Liver (tissue), 9 donors: Measurements from ENCODE around the gene USP49. TPM values are rescaled to one million over a fixed set of nuclear protein-coding genes. Genes with fewer than 3 reads are reported as not detected.

Source experiments
- DNase-seq: peaks from one replicate; pipeline ENCODE4 v3.0.0-alpha.2; 2017; ENCODE audit warnings: low spot score
- H3K27ac ChIP-seq, 2 donors: one replicate each; pipeline ENCODE4 v1.7.0; 2013; ENCODE audit warnings: inconsistent platforms in 2 of 2, low read length in 2 of 2, control low read depth in 1 of 2, low read depth in 1 of 2, mild to moderate bottlenecking in 1 of 2
- H3K27me3 ChIP-seq, 4 donors: one replicate each; pipeline versions ENCODE4 v1.6.1 to v1.7.0; 2013; ENCODE audit warnings: low read length in 3 of 4, inconsistent platforms in 1 of 4, mild to moderate bottlenecking in 1 of 4, moderate library complexity in 1 of 4; ENCODE audit not compliant: control insufficient read depth in 4 of 4, insufficient read depth in 4 of 4
- H3K36me3 ChIP-seq, 4 donors: one replicate each; pipeline versions ENCODE4 v1.6.1 to v1.7.0; 2013; ENCODE audit warnings: low read length in 3 of 4, mild to moderate bottlenecking in 3 of 4, low read depth in 1 of 4, moderate library complexity in 1 of 4; ENCODE audit not compliant: control insufficient read depth in 4 of 4, insufficient read depth in 3 of 4
- H3K4me1 ChIP-seq, 4 donors: one replicate each; pipeline versions ENCODE4 v1.6.1 to v1.7.0; 2013; ENCODE audit warnings: low read length in 3 of 4, mild to moderate bottlenecking in 3 of 4, moderate library complexity in 1 of 4; ENCODE audit not compliant: control insufficient read depth in 4 of 4, insufficient read depth in 4 of 4
- H3K4me3 ChIP-seq, 3 donors: one replicate each; pipeline versions ENCODE4 v1.6.1 to v1.7.0; 2013; ENCODE audit warnings: low read length in 3 of 3, control low read depth in 1 of 3, low read depth in 1 of 3, mild to moderate bottlenecking in 1 of 3
- H3K9ac ChIP-seq, 2 donors: one replicate each; pipeline ENCODE4 v1.7.0; 2013; ENCODE audit warnings: low read length in 2 of 2, mild to moderate bottlenecking in 2 of 2, moderate library complexity in 2 of 2, control low read depth in 1 of 2, low read depth in 1 of 2
- H3K9me3 ChIP-seq, 4 donors: one replicate each; pipeline versions ENCODE4 v1.6.1 to v1.7.0; 2013; ENCODE audit warnings: low read length in 3 of 4; ENCODE audit not compliant: control insufficient read depth in 4 of 4
- CTCF ChIP-seq: fragments of 150-350 bp; IDR thresholded peaks from 2 replicates; pipeline ENCODE4 v1.5.1; 2017; ENCODE audit warnings: improper control_type of control experiment, low read depth, low read length; ENCODE audit not compliant: missing input control
- FOXA1 ChIP-seq: IDR thresholded peaks from 2 replicates; pipeline ENCODE4 v1.6.1; 2016; ENCODE audit warnings: antibody characterized with exemption
- GABPA ChIP-seq, 2 donors: IDR thresholded peaks in 1 of 2; conservative IDR thresholded peaks in 1 of 2; 2 replicates each; pipeline ENCODE4 v1.6.1; 2016; ENCODE audit warnings: antibody characterized with exemption in 2 of 2, mild to moderate bottlenecking in 1 of 2, moderate library complexity in 1 of 2
- HNF4G ChIP-seq: IDR thresholded peaks from 2 replicates; pipeline ENCODE4 v1.6.1; 2016; ENCODE audit warnings: antibody characterized with exemption
- NR2F2 ChIP-seq: IDR thresholded peaks from 2 replicates; pipeline ENCODE4 v1.6.1; 2016; ENCODE audit warnings: antibody characterized with exemption
- RAD21 ChIP-seq, 2 donors: IDR thresholded peaks; 2 replicates each; pipeline ENCODE4 v1.6.1; 2016; ENCODE audit warnings: antibody characterized with exemption in 2 of 2, mild to moderate bottlenecking in 2 of 2
- REST ChIP-seq: IDR thresholded peaks from 2 replicates; pipeline ENCODE4 v1.6.1; 2016; ENCODE audit warnings: antibody characterized with exemption, mild to moderate bottlenecking
- SP1 ChIP-seq: IDR thresholded peaks from 2 replicates; pipeline ENCODE4 v1.6.1; 2018; ENCODE audit warnings: antibody characterized with exemption, mild to moderate bottlenecking
- ZBTB33 ChIP-seq: IDR thresholded peaks from 2 replicates; pipeline ENCODE4 v1.6.1; 2016; ENCODE audit warnings: antibody characterized with exemption
- WGBS: extraction: QIAGEN DNeasy Blood & Tissue Kit; methylation state at CpG from one replicate; pipeline ENCODE4 v1.1.7; 2013; 5-methylcytosine and 5-hydroxymethylcytosine counted together
- polyA plus RNA-seq, 2 donors: library from polyadenylated mRNA; stranded (reverse) in 1 of 2; unstranded in 1 of 2; fragments of 200-250 nt in 1 of 2; fragments of >200 nt in 1 of 2; fragmentation: Nextera tagmentation in 1 of 2; extraction: Ambion mirVana in 1 of 2; gene quantifications; one replicate each; pipeline versions ENCODE4 v1.2.1 to v1.2.3, GENCODE V29; 2013 to 2015
- total RNA-seq, 2 donors: library from RNA; depleted of rRNA; stranded (reverse); fragments of >200 nt; gene quantifications; one replicate each; pipeline ENCODE4 v1.2.3, GENCODE V29; 2014
- donor health status: healthy.
- donor health status: healthy.
- donor health status: healthy.
- donor health status: healthy.
- donor health status: healthy.

The USP49 gene
- total and polyA plus RNA-seq, 4 donors, result 0.33 to 3.4 (median 1.1) TPM

- no peak for TF ChIP-seq CTCF
- TF ChIP-seq NR2F2, result no peak
- TF ChIP-seq GABPA (IDR thresholded peaks at IDR 0.05 in 1 of 2, conservative IDR thresholded peaks at IDR 0.05 in 1 of 2), result no peak
- no peak for TF ChIP-seq ZBTB33
These were observed 70.3 kb downstream of the USP49 start (continued) for GRCh38 chr6:41824571-41825569.

GRCh38 chr6:41823178-41823577 is 72.0 kb downstream of the USP49 start:
- Histone ChIP-seq H3K4me1 (no peaks in the 10 kb centered on the region), H3K4me3 (no peak overlapping the region)

More at GRCh38 chr6:41823178-41823577, 72.0 kb downstream of the USP49 start:
- Histone ChIP-seq H3K9ac (no peak overlapping the region), H3K27me3 (no peaks in the 10 kb centered on the region), H3K9me3 (no peaks in the 10 kb centered on the region), H3K36me3 (no peaks in the 10 kb centered on the region), H3K27ac (no peak overlapping the region)
- TF ChIP-seq GABPA (IDR thresholded peaks at IDR 0.05 in 1 of 2, conservative IDR thresholded peaks at IDR 0.05 in 1 of 2) (no peak), RAD21 (IDR thresholded peaks at IDR 0.05) (no peak), HNF4G (no peak), REST (no peak), FOXA1 (no peak), SP1 (no peak)
- DNase-seq, result no peak
- WGBS, result 100% methylated on average over 1 of the region's 1 CpG
